Measurements from ENCODE around the gene RPTOR.
A peak's percentile ranks its signal among the peaks of the same experiment; 100 is the strongest.

Gene RPTOR

DNA sequence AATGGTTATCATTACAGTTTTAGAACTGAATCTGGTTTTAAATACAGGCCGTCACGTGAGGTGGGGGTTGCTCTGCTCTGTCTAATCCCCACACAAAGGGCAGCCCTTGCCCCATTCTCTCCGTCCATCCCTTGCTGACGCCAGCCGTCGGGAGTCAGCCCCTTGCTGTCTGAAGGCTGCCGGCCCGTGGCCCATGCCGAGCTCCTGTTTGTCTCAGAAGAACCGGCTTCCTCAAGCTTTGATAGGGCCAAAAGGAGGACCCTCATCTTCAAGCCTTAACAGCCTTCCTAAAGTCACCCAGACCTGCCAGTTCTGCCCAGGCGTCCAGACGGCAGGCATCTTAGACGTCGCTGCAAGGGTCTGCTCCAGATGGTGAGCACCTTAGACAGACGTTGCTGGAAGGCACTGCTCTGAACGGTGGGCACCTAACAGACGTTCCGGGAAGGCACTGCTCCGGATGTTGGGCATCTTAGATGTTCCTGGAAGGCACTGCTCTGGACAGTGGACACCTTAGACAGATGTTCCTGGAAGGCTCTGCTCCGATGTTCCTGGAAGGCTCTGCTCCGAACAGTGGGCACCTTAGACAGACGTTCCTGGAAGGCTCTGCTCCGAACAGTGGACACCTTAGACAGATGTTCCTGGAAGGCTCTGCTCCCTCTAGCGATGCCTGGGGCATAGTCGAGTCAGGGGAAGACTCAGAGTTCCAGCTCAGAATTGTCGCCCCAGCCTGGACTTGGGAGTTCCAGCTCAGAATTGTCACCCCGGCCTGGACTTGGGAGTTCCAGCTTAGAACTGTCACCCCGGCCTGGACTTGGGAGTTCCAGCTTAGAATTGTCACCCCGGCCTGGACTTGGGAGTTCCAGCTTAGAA, 411.9 kb downstream of the RPTOR start:
- DNase-seq, result no peak

DNA sequence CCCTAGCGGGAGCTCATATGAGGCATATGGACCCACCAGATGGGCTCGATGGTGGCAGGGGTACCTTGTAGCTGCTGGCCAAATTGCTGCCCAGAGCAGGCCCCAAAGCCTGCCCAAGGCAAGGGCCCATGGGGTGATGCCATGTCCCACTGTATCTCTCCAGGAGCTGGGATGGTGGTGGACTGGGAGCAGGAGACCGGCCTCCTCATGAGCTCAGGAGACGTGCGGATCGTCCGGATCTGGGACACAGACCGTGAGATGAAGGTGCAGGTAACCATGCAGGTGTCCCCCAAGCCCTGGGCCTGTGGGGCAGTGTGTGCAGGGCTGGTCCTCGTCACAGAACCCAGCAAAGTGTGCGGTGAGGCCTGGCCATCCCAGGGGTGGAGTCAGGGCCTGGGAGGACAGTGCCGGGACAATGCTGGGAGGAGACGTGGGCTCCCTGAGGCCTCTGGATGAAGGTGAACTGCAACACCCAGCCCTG, 412.9 kb downstream of the RPTOR start:
- no peak for DNase-seq

GRCh38 chr17:80959330-80960036, 414.8 kb downstream of the RPTOR start:
- DNase-seq, result no peak

- DNase-seq, result no peak
Observed at GRCh38 chr17:80960037-80960796, 415.6 kb downstream of the RPTOR start.

- DNase-seq, result no peak
Observed at GRCh38 chr17:80960797-80961452, 416.3 kb downstream of the RPTOR start.

- no peak for DNase-seq
Observed at GRCh38 chr17:80961541-80962330, 417.1 kb downstream of the RPTOR start.

- no peak for DNase-seq
Observed at GRCh38 chr17:80962356-80963329, 418.0 kb downstream of the RPTOR start.

GRCh38 chr17:80963812-80964543, 419.3 kb downstream of the RPTOR start:
- no peak for DNase-seq

GRCh38 chr17:80964544-80964856, 419.9 kb downstream of the RPTOR start:
- no peak for DNase-seq

- DNase-seq, result no peak
Observed at GRCh38 chr17:80964859-80965580, 420.4 kb downstream of the RPTOR start.

GRCh38 chr17:80965606-80966005, 421.0 kb downstream of the RPTOR start:
- DNase-seq, result no peak

- no peak for DNase-seq
Observed at GRCh38 chr17:80967404-80967872, 422.8 kb downstream of the RPTOR start.

GRCh38 chr17:80968602-80969029, 424.0 kb downstream of the RPTOR start:
- DNase-seq, result peak; percentile 28

GRCh38 chr17:80969030-80969673, 424.5 kb downstream of the RPTOR start:
- no peak for DNase-seq

DNA sequence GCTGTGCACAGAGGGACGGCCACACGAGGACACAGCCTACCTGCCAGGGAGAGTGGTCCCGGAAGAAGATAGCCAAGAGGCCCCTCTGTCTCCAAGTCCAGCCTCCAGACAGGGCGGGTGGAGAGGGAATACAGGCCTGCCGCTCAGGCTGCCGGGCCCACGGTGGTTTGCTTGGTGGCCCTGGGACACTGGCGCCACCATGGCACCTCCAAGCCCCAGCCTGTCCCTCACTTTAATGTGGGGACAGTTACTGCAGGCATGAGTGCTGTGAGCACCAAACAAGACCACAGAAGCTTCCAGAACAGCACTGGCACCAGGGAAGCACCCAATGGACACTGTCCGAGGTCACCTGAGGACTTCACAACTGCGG, 425.0 kb downstream of the RPTOR start:
- DNase-seq, result no peak

DNA sequence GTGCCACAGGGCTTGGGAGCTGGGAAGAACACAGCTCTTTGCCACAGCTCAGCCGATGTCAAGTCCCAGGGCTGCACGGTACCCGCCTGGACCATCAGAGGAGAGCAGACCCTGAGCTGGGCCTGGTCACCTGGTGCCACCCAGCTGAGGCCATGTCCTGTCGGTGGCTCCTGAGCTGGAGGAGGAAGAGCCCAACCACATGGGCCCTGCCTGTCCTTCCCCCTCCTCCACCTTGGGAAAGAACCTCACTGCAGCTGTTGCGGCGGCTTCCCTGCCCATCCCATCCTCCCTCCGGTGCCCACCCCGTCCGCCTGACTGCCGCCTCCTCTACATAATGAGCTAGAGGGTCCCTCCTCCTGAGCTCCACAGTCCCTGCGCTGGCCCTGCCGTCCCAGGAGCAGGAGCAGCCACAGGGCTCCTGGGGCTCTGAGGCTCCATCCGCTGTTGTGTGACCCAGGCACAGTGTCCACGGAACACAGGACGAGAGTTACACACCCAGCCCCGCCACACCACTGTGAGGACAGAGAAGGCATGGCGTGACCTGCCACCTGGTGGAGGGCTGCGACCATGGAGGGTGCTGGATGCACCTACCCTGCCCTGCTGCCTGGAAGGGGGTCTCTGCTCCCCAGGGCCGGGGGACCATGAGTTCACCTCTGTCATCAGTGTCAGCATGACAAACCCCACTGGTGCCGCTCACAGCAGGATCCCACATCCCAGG, 425.6 kb downstream of the RPTOR start:
- no peak for DNase-seq

- DNase-seq, result no peak
Observed at GRCh38 chr17:80970762-80971703, 426.4 kb downstream of the RPTOR start.
